Skeletal muscle tissue (tissue), 4 donors: Measurements from ENCODE around the gene ABCA5. TPM values are rescaled to one million over a fixed set of nuclear protein-coding genes. Genes with fewer than 3 reads are reported as not detected.

Experiments used
- H3K27ac ChIP-seq: one replicate; pipeline ENCODE4 v1.7.0; 2013; ENCODE audit warnings: mild to moderate bottlenecking, low read depth, low read length, inconsistent platforms
- H3K27me3 ChIP-seq, 3 donors: one replicate each; pipeline ENCODE4 v1.7.0; 2013; ENCODE audit warnings: low read length in 3 of 3; ENCODE audit not compliant: control insufficient read depth in 3 of 3, insufficient read depth in 3 of 3
- H3K36me3 ChIP-seq, 3 donors: one replicate each; pipeline ENCODE4 v1.7.0; 2013; ENCODE audit warnings: low read length in 3 of 3; ENCODE audit not compliant: control insufficient read depth in 3 of 3, insufficient read depth in 3 of 3
- H3K4me1 ChIP-seq, 3 donors: one replicate each; pipeline ENCODE4 v1.7.0; 2013; ENCODE audit warnings: low read length in 3 of 3, mild to moderate bottlenecking in 3 of 3; ENCODE audit not compliant: control insufficient read depth in 3 of 3, insufficient read depth in 3 of 3
- H3K4me3 ChIP-seq, 3 donors: one replicate each; pipeline ENCODE4 v1.7.0; 2013; ENCODE audit warnings: low read length in 3 of 3
- H3K9ac ChIP-seq, 3 donors: one replicate each; pipeline ENCODE4 v1.7.0; 2013; ENCODE audit warnings: low read length in 3 of 3, mild to moderate bottlenecking in 3 of 3, moderate library complexity in 2 of 3, low read depth in 1 of 3
- H3K9me3 ChIP-seq, 3 donors: one replicate each; pipeline ENCODE4 v1.7.0; 2013; ENCODE audit warnings: low read length in 3 of 3; ENCODE audit not compliant: control insufficient read depth in 3 of 3
- total RNA-seq: library from RNA; depleted of rRNA; stranded (reverse); fragments of >200 nt; gene quantifications from one replicate; pipeline ENCODE4 v1.2.3, GENCODE V29; 2014
- donor health status: Osteomylitis.

ABCA5 gene
- total RNA-seq, 1 donor from 2014 or later: 18.8 TPM

- peaks cover 0 to 12% (median 2%) of the 10 kb centered on the region in 3 donors for H3K4me1 ChIP-seq
- peak overlapping the region; percentile 34 for H3K27ac ChIP-seq
Measured at GRCh38 chr17:69350911-69351310, 24.0 kb upstream of the ABCA5 start.

DNA sequence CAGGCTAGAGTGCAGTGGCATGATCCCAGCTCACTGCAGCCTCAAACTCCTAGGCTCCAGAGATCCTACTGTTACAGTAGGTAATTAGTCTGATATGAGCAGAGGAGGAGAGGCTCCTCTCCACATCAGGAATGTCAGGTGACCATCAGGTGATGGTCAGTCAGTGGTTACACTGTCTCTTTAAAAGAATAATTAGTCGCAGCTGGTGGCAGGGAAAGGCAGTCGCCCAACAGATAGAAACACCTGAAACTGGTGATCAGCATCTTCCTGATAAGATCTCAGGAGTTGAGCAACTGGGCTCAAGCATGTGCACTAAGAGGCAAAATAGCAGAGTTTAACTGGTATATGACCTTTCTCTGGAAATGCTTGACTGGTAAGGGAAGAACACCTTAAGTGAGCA lies 21.5 kb upstream of the ABCA5 start:
- Histone ChIP-seq H3K27ac (no peak overlapping the region), H3K4me1 (peaks cover 2 to 12% (median 9%) of the 10 kb centered on the region in 3 donors), H3K9ac (no peak overlapping the region)

More at GRCh38 chr17:69350911-69351310, 24.0 kb upstream of the ABCA5 start:
- no peaks in the 10 kb centered on the region for H3K9me3 ChIP-seq
- no peak overlapping the region for H3K9ac ChIP-seq
- no peak overlapping the region for H3K4me3 ChIP-seq
- H3K27me3 ChIP-seq: no peaks in the 10 kb centered on the region
- no peaks in the 10 kb centered on the region for H3K36me3 ChIP-seq

GRCh38 chr17:69346766-69347165 lies 19.8 kb upstream of the ABCA5 start:
- no peak overlapping the region for H3K27ac ChIP-seq
- H3K36me3 ChIP-seq: no peaks in the 10 kb centered on the region
- peaks cover 3 to 14% (median 9%) of the 10 kb centered on the region in 3 donors for H3K4me1 ChIP-seq
- H3K9ac ChIP-seq: no peak overlapping the region
- no peak overlapping the region for H3K4me3 ChIP-seq
- no peaks in the 10 kb centered on the region for H3K9me3 ChIP-seq
- no peaks in the 10 kb centered on the region for H3K27me3 ChIP-seq

More for the DNA sequence above, 21.5 kb upstream of the ABCA5 start:
- Histone ChIP-seq H3K9me3 (no peaks in the 10 kb centered on the region), H3K36me3 (no peaks in the 10 kb centered on the region), H3K4me3 (no peak overlapping the region), H3K27me3 (no peaks in the 10 kb centered on the region)

DNA sequence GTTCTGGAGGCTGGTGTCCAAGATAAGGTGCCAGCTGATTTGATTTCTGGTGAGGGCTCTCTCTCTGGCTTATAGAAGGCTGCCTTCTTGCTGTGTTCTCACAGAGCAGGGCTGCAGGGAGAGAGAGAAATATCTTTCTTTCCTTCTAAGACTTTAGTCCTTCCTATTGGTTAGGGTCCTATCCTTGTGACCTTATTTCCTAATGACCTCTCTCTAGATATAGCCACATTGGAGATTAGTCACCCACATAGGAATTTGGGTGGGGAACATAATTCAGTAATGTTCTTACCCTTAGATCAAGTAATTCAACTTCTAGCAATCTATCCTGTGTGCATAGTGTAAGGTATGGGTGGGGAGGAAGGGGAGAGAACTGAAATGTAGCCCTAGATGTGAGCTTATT lies 18.0 kb upstream of the ABCA5 start:
- peaks cover 3 to 12% (median 7%) of the 10 kb centered on the region in 3 donors for H3K4me1 ChIP-seq
- no peaks in the 10 kb centered on the region for H3K27me3 ChIP-seq
- H3K27ac ChIP-seq: peak overlapping the region; percentile 95
- no peak overlapping the region for H3K4me3 ChIP-seq
- H3K9me3 ChIP-seq: no peaks in the 10 kb centered on the region
- no peaks in the 10 kb centered on the region for H3K36me3 ChIP-seq
- no peak overlapping the region for H3K9ac ChIP-seq

- H3K4me1 ChIP-seq: peaks cover 3 to 8% (median 7%) of the 10 kb centered on the region in 3 donors
- H3K36me3 ChIP-seq: no peaks in the 10 kb centered on the region
- H3K9ac ChIP-seq: peak overlapping the region in 1 of 3 donors; percentile 61
- no peaks in the 10 kb centered on the region for H3K27me3 ChIP-seq
- peak overlapping the region; percentile 95 for H3K27ac ChIP-seq
- H3K4me3 ChIP-seq: no peak overlapping the region
- H3K9me3 ChIP-seq: no peaks in the 10 kb centered on the region
Measured at GRCh38 chr17:69342896-69343644, 16.1 kb upstream of the ABCA5 start.

- no peak overlapping the region for H3K9ac ChIP-seq
- no peaks in the 10 kb centered on the region for H3K9me3 ChIP-seq
- peak overlapping the region; percentile 34 for H3K27ac ChIP-seq
- H3K4me1 ChIP-seq: peaks cover 3 to 8% (median 6%) of the 10 kb centered on the region in 3 donors
- no peaks in the 10 kb centered on the region for H3K36me3 ChIP-seq
- H3K27me3 ChIP-seq: no peaks in the 10 kb centered on the region
- peak overlapping the region in 1 of 3 donors; percentile 6 for H3K4me3 ChIP-seq
Measured at GRCh38 chr17:69339937-69340336, 13.0 kb upstream of the ABCA5 start.

DNA sequence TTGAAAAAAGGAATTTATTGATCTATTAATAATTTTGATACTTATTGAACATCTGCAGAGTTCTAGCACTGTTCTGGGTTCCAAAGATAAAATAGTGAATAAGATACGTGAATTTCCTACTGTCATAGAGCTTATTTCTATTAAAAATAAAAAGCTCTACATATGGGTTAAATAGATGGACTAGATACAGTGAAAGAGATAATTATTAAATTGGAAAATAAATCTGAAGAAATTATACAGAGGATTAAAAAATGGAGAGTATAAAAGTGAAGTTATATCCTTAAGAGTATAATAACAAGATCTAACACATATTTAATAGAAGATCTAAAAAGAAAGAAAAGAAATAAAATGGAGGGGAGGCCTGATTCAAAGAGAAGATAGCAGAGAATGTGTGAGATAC lies 10.1 kb upstream of the ABCA5 start:
- Histone ChIP-seq H3K27me3 (no peaks in the 10 kb centered on the region), H3K27ac (no peak overlapping the region), H3K4me3 (no peak overlapping the region), H3K9ac (no peak overlapping the region), H3K9me3 (no peaks in the 10 kb centered on the region), H3K4me1 (peaks cover 0 to 4% (median under 1%) of the 10 kb centered on the region in 3 donors), H3K36me3 (no peaks in the 10 kb centered on the region)

DNA sequence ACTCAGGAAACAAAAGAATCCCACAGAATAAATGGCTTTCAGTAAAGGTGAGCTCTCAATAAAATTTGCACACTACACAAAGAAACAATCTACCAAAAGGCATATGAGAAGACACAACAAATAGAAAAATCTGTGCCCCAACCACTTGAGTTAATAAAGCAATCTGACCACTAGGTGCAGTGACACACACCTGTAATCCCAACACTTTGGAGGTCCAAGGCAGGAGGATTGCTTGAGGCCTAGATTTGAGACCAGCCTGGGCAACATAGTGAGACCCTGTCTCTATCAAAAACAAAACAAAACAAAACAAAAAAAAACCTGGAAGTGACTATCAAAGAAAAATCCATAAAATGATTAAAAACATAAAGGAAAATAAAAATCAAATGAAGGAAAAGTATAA lies 9.6 kb upstream of the ABCA5 start:
- H3K9me3 ChIP-seq: no peaks in the 10 kb centered on the region
- no peaks in the 10 kb centered on the region for H3K36me3 ChIP-seq
- H3K9ac ChIP-seq: no peak overlapping the region
- H3K4me1 ChIP-seq: peaks cover 0 to 4% (median 2%) of the 10 kb centered on the region in 3 donors
- H3K4me3 ChIP-seq: no peak overlapping the region
- H3K27ac ChIP-seq: no peak overlapping the region
- H3K27me3 ChIP-seq: no peaks in the 10 kb centered on the region

DNA sequence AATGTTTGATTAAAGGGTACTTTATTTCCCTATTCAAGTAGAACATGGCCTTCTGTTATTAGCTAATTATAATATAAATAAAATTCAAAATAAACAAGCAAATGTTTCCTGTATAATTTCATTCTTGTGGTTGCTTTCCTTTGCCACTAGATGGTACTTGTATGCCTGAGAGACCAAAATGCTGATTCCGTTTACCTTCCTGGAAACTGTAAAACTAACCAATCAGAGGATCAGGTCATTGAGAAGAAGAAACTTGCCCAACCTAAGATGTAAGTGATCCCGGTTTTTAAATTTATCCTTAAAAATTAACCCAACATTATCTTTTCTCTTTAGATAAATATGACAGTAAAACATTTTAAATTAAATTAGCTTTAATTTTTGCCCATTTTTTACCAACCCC lies 8.1 kb upstream of the ABCA5 start:
- H3K36me3 ChIP-seq: no peaks in the 10 kb centered on the region
- no peak overlapping the region for H3K27ac ChIP-seq
- H3K4me1 ChIP-seq: peaks cover 0 to 3% (median 2%) of the 10 kb centered on the region in 3 donors
- no peaks in the 10 kb centered on the region for H3K9me3 ChIP-seq
- H3K9ac ChIP-seq: peak overlapping the region in 1 of 3 donors; percentile 0
- H3K4me3 ChIP-seq: no peak overlapping the region
- no peaks in the 10 kb centered on the region for H3K27me3 ChIP-seq

DNA sequence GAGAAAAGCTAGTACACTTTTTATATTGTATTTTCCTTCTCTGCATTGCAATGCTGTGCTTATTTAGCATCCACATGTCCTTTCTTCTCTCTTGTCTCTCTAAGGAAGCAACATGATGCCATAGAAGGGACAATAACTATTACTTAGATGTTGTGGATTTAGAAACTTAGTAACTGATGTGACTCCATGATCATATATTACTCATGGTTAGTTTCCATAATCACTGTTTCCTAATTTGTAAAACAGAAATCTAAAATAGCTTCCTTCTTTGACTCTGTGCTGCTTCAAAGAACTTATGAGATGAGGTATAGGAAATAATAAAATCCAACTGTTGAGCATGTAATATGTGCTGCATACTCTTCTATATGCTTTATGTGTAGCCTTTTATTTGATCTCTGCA lies 6.6 kb upstream of the ABCA5 start:
- no peak overlapping the region for H3K4me3 ChIP-seq
- H3K27ac ChIP-seq: no peak overlapping the region
- H3K9me3 ChIP-seq: no peaks in the 10 kb centered on the region

More for the DNA sequence above, 6.6 kb upstream of the ABCA5 start:
- Histone ChIP-seq H3K36me3 (no peaks in the 10 kb centered on the region), H3K4me1 (peaks cover 0 to 2% (median 0%) of the 10 kb centered on the region in 3 donors), H3K9ac (no peak overlapping the region), H3K27me3 (no peaks in the 10 kb centered on the region)
